ENCODE measurements around the gene TNS2. TPM values are rescaled to one million over a fixed set of nuclear protein-coding genes. Genes with fewer than 3 reads are reported as not detected.
A peak's percentile ranks its signal among the peaks of the same experiment; 100 is the strongest.

The TNS2 gene
- total and polyA plus RNA-seq, 2 of the 13 experiments (the other 11 are each of a cell fraction or from before 2014, with no cell fraction given), result 8.9 to 20.4 TPM

DNA sequence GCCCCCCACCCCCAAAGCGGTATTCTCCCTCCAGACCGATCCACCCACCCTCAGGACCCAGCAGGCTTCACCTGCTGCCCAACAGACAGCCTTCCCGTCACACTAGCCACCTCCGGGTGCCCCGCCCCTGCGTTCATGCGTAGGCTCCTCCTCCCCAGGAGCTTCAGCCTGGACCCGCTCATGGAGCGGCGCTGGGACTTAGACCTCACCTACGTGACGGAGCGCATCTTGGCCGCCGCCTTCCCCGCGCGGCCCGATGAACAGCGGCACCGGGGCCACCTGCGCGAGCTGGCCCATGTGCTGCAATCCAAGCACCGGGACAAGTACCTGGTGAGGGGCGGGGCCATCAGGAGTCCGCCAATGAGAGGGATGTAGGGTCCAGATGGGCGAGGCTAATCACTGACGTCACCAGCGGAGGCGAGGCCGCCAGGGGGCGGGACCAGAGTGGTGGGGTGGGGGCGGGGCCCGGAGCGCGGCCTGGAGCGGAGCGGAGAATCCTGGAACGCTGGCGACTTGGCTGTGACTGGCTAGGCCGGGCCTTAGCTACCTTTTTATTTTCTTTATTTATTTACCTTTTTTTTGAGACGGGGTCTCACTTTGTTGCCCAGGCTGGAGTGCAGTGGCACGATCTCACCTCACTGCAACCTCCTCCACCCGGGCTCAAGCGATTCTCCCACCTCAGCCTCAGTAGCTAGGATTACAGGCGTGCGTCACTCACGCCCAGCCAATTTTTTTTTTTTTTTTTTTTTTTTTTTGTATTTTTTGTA, 4.4 kb downstream of the TNS2 start (continued):
- TF ChIP-seq TOE1 (CRISPR knock-in tag; IDR thresholded peaks at IDR 0.05) (no peak), SPEN (CRISPR knock-in tag; IDR thresholded peaks at IDR 0.05; ENCODE audit: low read depth) (no peak), ZNF800 (CRISPR knock-in tag; IDR thresholded peaks at IDR 0.05) (no peak), ZBTB20 (CRISPR knock-in tag; IDR thresholded peaks at IDR 0.05; ENCODE audit: borderline replicate concordance, low read depth) (no peak), ZFP41 (CRISPR knock-in tag; IDR thresholded peaks at IDR 0.05; ENCODE audit: borderline replicate concordance) (0 out of 2 replicates have a peak, but pooled peaks have one; percentile 6), SMAD1 (CRISPR knock-in tag; IDR thresholded peaks at IDR 0.05; ENCODE audit: borderline replicate concordance, low read depth) (0 out of 2 replicates have a peak, but pooled peaks have one; percentile 28), KDM4B (CRISPR knock-in tag; IDR thresholded peaks at IDR 0.05) (no peak), ZZZ3 (CRISPR knock-in tag; IDR thresholded peaks at IDR 0.05; ENCODE audit: borderline replicate concordance) (no peak), MYNN (CRISPR knock-in tag; IDR thresholded peaks at IDR 0.05; ENCODE audit: low read depth) (no peak), ZXDC (CRISPR knock-in tag; IDR thresholded peaks at IDR 0.05) (no peak), CHD4 (IDR thresholded peaks at IDR 0.05; ENCODE audit: borderline replicate concordance, low read length) (no peak), ZNF724P (CRISPR knock-in tag; IDR thresholded peaks at IDR 0.05; ENCODE audit: borderline replicate concordance) (no peak), ZMAT5 (CRISPR knock-in tag; IDR thresholded peaks at IDR 0.05; ENCODE audit: borderline replicate concordance, low read depth) (no peak), SNRNP70 (IDR thresholded peaks at IDR 0.05; ENCODE audit: low read depth, low read length) (no peak), ZKSCAN5 (CRISPR knock-in tag; IDR thresholded peaks at IDR 0.05) (no peak), TCF12 (IDR thresholded peaks at IDR 0.05) (no peak), TCF12 (CRISPR knock-in tag; IDR thresholded peaks at IDR 0.05) (no peak), SP4 (CRISPR knock-in tag; IDR thresholded peaks at IDR 0.05) (no peak), FLYWCH1 (CRISPR knock-in tag; IDR thresholded peaks at IDR 0.05) (no peak), SMARCE1 (IDR thresholded peaks at IDR 0.05; ENCODE audit: borderline replicate concordance) (no peak)
- TF ChIP-seq, protein P1, sequence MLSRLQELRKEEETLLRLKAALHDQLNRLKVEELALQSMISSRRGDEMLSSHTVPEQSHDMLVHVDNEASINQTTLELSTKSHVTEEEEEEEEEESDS (CRISPR knock-in tag; IDR thresholded peaks at IDR 0.05; ENCODE audit: borderline replicate concordance), result no peak
- TF ChIP-seq, protein P2, sequence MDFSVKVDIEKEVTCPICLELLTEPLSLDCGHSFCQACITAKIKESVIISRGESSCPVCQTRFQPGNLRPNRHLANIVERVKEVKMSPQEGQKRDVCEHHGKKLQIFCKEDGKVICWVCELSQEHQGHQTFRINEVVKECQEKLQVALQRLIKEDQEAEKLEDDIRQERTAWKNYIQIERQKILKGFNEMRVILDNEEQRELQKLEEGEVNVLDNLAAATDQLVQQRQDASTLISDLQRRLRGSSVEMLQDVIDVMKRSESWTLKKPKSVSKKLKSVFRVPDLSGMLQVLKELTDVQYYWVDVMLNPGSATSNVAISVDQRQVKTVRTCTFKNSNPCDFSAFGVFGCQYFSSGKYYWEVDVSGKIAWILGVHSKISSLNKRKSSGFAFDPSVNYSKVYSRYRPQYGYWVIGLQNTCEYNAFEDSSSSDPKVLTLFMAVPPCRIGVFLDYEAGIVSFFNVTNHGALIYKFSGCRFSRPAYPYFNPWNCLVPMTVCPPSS (IDR thresholded peaks at IDR 0.05), result no peak

Data from HepG2 (cell line).